ENCODE results near the gene CACNA1S. TPM values are rescaled to one million over a fixed set of nuclear protein-coding genes. Genes with fewer than 3 reads are reported as not detected.

Gene CACNA1S
- total and polyA plus RNA-seq, 2 of the 4 experiments (the other 2 are of a cell fraction), result not detected

- peaks cover 78% of the 10 kb centered on the region for H3K27me3 ChIP-seq (ENCODE audit: control insufficient read depth, insufficient read depth, low read length)
- no peaks in the 10 kb centered on the region for H3K36me3 ChIP-seq (ENCODE audit: control insufficient read depth, insufficient read depth, low read length)
- no peak overlapping the region for H3K56ac ChIP-seq (ENCODE audit: extremely low read depth, insufficient read depth, low read length)
- H3K18ac ChIP-seq (ENCODE audit: low read depth, low read length), result no peak overlapping the region
- TF ChIP-seq CTCF (conservative IDR thresholded peaks at IDR 0.05; ENCODE audit: low read depth, low read length) (no peak), USF2 (IDR thresholded peaks at IDR 0.05; ENCODE audit: low read depth, low read length) (no peak), NFE2L2 (IDR thresholded peaks at IDR 0.05; ENCODE audit: low read depth, low read length) (no peak), CHD1 (IDR thresholded peaks at IDR 0.05; ENCODE audit: low read depth, low read length) (no peak), MAZ (IDR thresholded peaks at IDR 0.05; ENCODE audit: borderline replicate concordance, low read depth, low read length) (no peak)
- no peak overlapping the region for H3K9ac ChIP-seq (ENCODE audit: low read depth, low read length)
- dilution Hi-C loops (cut with HindIII; ENCODE audit: low sequenced_read_pairs, unreplicated experiment), result no loop called here
- no peak overlapping the region for H2BK20ac ChIP-seq (ENCODE audit: low read depth, low read length)
- H2BK5ac ChIP-seq (ENCODE audit: low read depth, low read length, poor library complexity, severe bottlenecking), result no peak overlapping the region
- H3K23ac ChIP-seq (ENCODE audit: low read depth, low read length), result no peak overlapping the region
- no peak overlapping the region for H3K27ac ChIP-seq (ENCODE audit: insufficient read depth, low read length)
- H3K4me1 ChIP-seq (ENCODE audit: control insufficient read depth, insufficient read depth, low read length), result no peaks in the 10 kb centered on the region
- DNase-seq (no peak), ATAC-seq (ENCODE audit: low read depth) (no peak)
- H3K9me1 ChIP-seq (ENCODE audit: insufficient read depth, low read length), result no peaks in the 10 kb centered on the region
- no peak overlapping the region for H2BK120ac ChIP-seq (ENCODE audit: low read depth, low read length)
- H3K4me3 ChIP-seq (ENCODE audit: insufficient read depth, low read depth, low read length), result no peak overlapping the region
- H3K9me3 ChIP-seq (ENCODE audit: control insufficient read depth, insufficient read depth, low read length), result no peaks in the 10 kb centered on the region
- H3K4ac ChIP-seq (ENCODE audit: low read depth, low read length), result no peak overlapping the region
- H2AK9ac ChIP-seq (replicated peaks; ENCODE audit: low read depth, low read length, poor library complexity), result no peak overlapping the region
- no peak overlapping the region for H2BK15ac ChIP-seq (ENCODE audit: low read depth, low read length)
- intact Hi-C loops (cut with micrococcal nuclease), result no loop called here
- no peak overlapping the region for H3K4me2 ChIP-seq (ENCODE audit: low read depth, low read length)
- WGBS, 2 experiments (ENCODE audit: extremely low coverage in 2 of 2, insufficient read length in 1 of 2), result 32% methylated on average over 13 of the region's 17 CpGs; no CpG with 5 or more reads in 1 of the 2 experiments
- H4K5ac ChIP-seq (ENCODE audit: low read depth, low read length), result no peak overlapping the region
- H4K8ac ChIP-seq (ENCODE audit: low read depth in 2 of 2, low read length in 2 of 2), result no peak overlapping the region
- CTCF ChIA-PET, result no interaction called here
- H2AK5ac ChIP-seq (ENCODE audit: low read depth, low read length), result no peak overlapping the region
- no TSS peak for BruUV-seq (replicated peaks)
- no peak overlapping the region for H4K91ac ChIP-seq (ENCODE audit: insufficient read depth, low read depth, low read length)
- POLR2A ChIA-PET (ENCODE audit: unreplicated experiment), result no interaction called here
- in situ Hi-C loops (cut with MboI; ENCODE audit: low sequenced_read_pairs), result no loop called here
- H3K79me1 ChIP-seq (ENCODE audit: low read depth in 1 of 2, low read length in 2 of 2), result no peaks in the 10 kb centered on the region
- no peak overlapping the region for H3K14ac ChIP-seq (replicated peaks; ENCODE audit: low read depth, low read length)
- peak overlapping the region; percentile 49 for H2AFZ ChIP-seq (replicated peaks; ENCODE audit: low read length, poor library complexity)
- no peaks in the 10 kb centered on the region for H4K20me1 ChIP-seq (ENCODE audit: insufficient read depth, low read length)
These were observed 15.0 kb downstream of the CACNA1S start for GRCh38 chr1:201096977-201097856.

Measured in IMR-90 (cell line).